GM23338 (cell line): ENCODE results near the gene HACD2. TPM values are rescaled to one million over a fixed set of nuclear protein-coding genes. Genes with fewer than 3 reads are reported as not detected.

ENCODE experiments used
- ATAC-seq: fragments of 200-7000 bp; cut with Tn5 transposase; 3 replicates; pipeline ENCODE4 v1.9.1; 2020
- DNase-seq: peaks from one replicate; pipeline ENCODE4 v3.0.0-alpha.2; 2015; ENCODE audit warnings: low spot score
- H2AFZ ChIP-seq: fragments of 200-600 bp; sonication (generic); 2 replicates; pipeline ENCODE4 v1.8.0; 2016; ENCODE audit warnings: antibody characterized with exemption, mild to moderate bottlenecking, moderate library complexity
- H3F3A ChIP-seq: fragments of 200-600 bp; sonication (generic); replicated peaks from 2 replicates; pipeline ENCODE4 v1.8.0; 2017; ENCODE audit warnings: antibody characterized with exemption, mixed run types, low read depth
- H3K27ac ChIP-seq: fragments of 200-600 bp; sonication (generic); 2 replicates; pipeline ENCODE4 v1.6.1; 2016; ENCODE audit warnings: low read depth
- H3K27me3 ChIP-seq: fragments of 200-600 bp; sonication (generic); 2 replicates; pipeline ENCODE4 v1.8.0; 2016; ENCODE audit warnings: mild to moderate bottlenecking, mixed run types, moderate library complexity; ENCODE audit not compliant: insufficient read depth
- H3K36me3 ChIP-seq: fragments of 200-600 bp; sonication (generic); 2 replicates; pipeline ENCODE4 v1.8.0; 2016; ENCODE audit warnings: mild to moderate bottlenecking; ENCODE audit not compliant: insufficient read depth
- H3K4me1 ChIP-seq: fragments of 200-600 bp; sonication (generic); 2 replicates; pipeline ENCODE4 v1.8.0; 2016; ENCODE audit warnings: mild to moderate bottlenecking, moderate library complexity; ENCODE audit not compliant: insufficient read depth
- H3K4me2 ChIP-seq: fragments of 200-600 bp; sonication (generic); 2 replicates; pipeline ENCODE4 v1.7.1; 2017; ENCODE audit warnings: mixed run types
- H3K4me3 ChIP-seq: fragments of 200-600 bp; sonication (generic); 2 replicates; pipeline ENCODE4 v1.6.1; 2016; ENCODE audit warnings: mixed run types
- H3K79me2 ChIP-seq: fragments of 200-600 bp; sonication (generic); replicated peaks from 2 replicates; pipeline ENCODE4 v1.8.0; 2017; ENCODE audit warnings: mild to moderate bottlenecking; ENCODE audit not compliant: insufficient read depth
- H3K9me2 ChIP-seq: fragments of 200-600 bp; sonication (generic); 2 replicates; pipeline ENCODE4 v1.8.0; 2017; ENCODE audit not compliant: insufficient read depth
- H4K20me1 ChIP-seq: fragments of 200-600 bp; sonication (generic); replicated peaks from 2 replicates; pipeline ENCODE4 v1.8.0; 2017; ENCODE audit warnings: mild to moderate bottlenecking; ENCODE audit not compliant: insufficient read depth
- H3K27ac Mint-ChIP-seq: 2 replicates; pipeline ENCODE4 v1.8.0; 2020; ENCODE audit warnings: inconsistent platforms, mild to moderate bottlenecking, moderate library complexity, mixed read lengths
- H3K27me3 Mint-ChIP-seq: 3 replicates; pipeline ENCODE4 v1.8.0; 2022; ENCODE audit warnings: low read depth, mild to moderate bottlenecking, moderate library complexity, mixed read lengths, inconsistent platforms; ENCODE audit not compliant: insufficient read depth, poor library complexity
- H3K36me3 Mint-ChIP-seq: 3 replicates; pipeline ENCODE4 v1.8.0; 2021; ENCODE audit warnings: low read depth, mild to moderate bottlenecking, inconsistent platforms, moderate library complexity, mixed read lengths
- H3K4me1 Mint-ChIP-seq: 3 replicates; pipeline ENCODE4 v1.8.0; 2020; ENCODE audit warnings: mild to moderate bottlenecking, inconsistent platforms, mixed read lengths
- H3K4me3 Mint-ChIP-seq: 3 replicates; pipeline ENCODE4 v1.8.0; 2021; ENCODE audit warnings: moderate library complexity, mild to moderate bottlenecking, inconsistent platforms, mixed read lengths
- H3K9me3 Mint-ChIP-seq: 3 replicates; pipeline ENCODE4 v1.8.0; 2020; ENCODE audit warnings: moderate library complexity, mild to moderate bottlenecking, inconsistent platforms, mixed read lengths
- CTCF ChIP-seq, 2 experiments: fragments of 200-600 bp in 1 of 2; sonication (generic) in 1 of 2; conservative IDR thresholded peaks; 2 replicates each; pipeline versions ENCODE4 v1.5.1 to v1.6.1; 2016 to 2017; ENCODE audit warnings: antibody characterized with exemption in 2 of 2, low read depth in 2 of 2, mild to moderate bottlenecking in 2 of 2, moderate library complexity in 1 of 2
- ETS1 ChIP-seq: IDR thresholded peaks from 2 replicates; pipeline ENCODE4 v1.6.1; 2016; ENCODE audit warnings: antibody characterized with exemption
- EZH2 ChIP-seq: fragments of 200-600 bp; sonication (generic); IDR thresholded peaks from one replicate; pipeline ENCODE4 v1.8.0; 2017; ENCODE audit warnings: antibody characterized with exemption, mild to moderate bottlenecking, low read depth; ENCODE audit not compliant: unreplicated experiment
- EZH2phosphoT487 ChIP-seq: fragments of 200-600 bp; sonication (generic); IDR thresholded peaks from one replicate; pipeline ENCODE4 v1.8.1; 2018; ENCODE audit warnings: antibody characterized with exemption; ENCODE audit not compliant: unreplicated experiment
- JUNB ChIP-seq: IDR thresholded peaks from one replicate; pipeline ENCODE4 v1.6.1; 2016; ENCODE audit warnings: antibody characterized with exemption; ENCODE audit not compliant: unreplicated experiment
- POLR2AphosphoS5 ChIP-seq: IDR thresholded peaks from 2 replicates; pipeline ENCODE4 v1.6.1; 2016; ENCODE audit warnings: antibody characterized with exemption, low read depth
- REST ChIP-seq: IDR thresholded peaks from one replicate; pipeline ENCODE4 v1.6.1; 2018; ENCODE audit warnings: antibody characterized with exemption; ENCODE audit not compliant: unreplicated experiment
- STAT1 ChIP-seq: IDR thresholded peaks from one replicate; pipeline ENCODE4 v1.6.1; 2016; ENCODE audit warnings: antibody characterized with exemption; ENCODE audit not compliant: unreplicated experiment
- ZNF114 ChIP-seq: fragments of 250-450 bp; sonication (Bioruptor Pico); IDR thresholded peaks from 2 replicates; pipeline ENCODE4 v1.5.0; 2020; ENCODE audit warnings: mild to moderate bottlenecking, moderate library complexity
- ZNF331 ChIP-seq: fragments of 250-450 bp; sonication (Bioruptor Pico); IDR thresholded peaks from 2 replicates; pipeline ENCODE4 v1.5.0; 2020; ENCODE audit warnings: low read depth, mild to moderate bottlenecking, moderate library complexity
- ZNF462 ChIP-seq: fragments of 250-450 bp; sonication (Bioruptor Pico); IDR thresholded peaks from 2 replicates; pipeline ENCODE4 v1.5.0; 2020; ENCODE audit warnings: mild to moderate bottlenecking, moderate library complexity
- polyA plus RNA-seq: library from polyadenylated mRNA; unstranded; fragments of >200 nt; fragmentation: Nextera tagmentation; extraction: Ambion mirVana; gene quantifications from 2 replicates; pipeline ENCODE4 v1.2.1, GENCODE V29; 2016
- total RNA-seq: library from RNA; depleted of rRNA; stranded (reverse); fragments of >200 nt; shearing (Covaris generic); gene quantifications from 2 replicates; pipeline ENCODE4 v1.2.3, GENCODE V29; 2014

The HACD2 gene
- total and polyA plus RNA-seq, 2 experiments from 2014 or later = 13.4 to 31.5 TPM

GRCh38 chr3:123511726-123512125, 73.1 kb downstream of the HACD2 start (continued):
- no peak for TF ChIP-seq ZNF462 (CRISPR knock-in tag)
- TF ChIP-seq POLR2AphosphoS5 = no peak
- no peak for TF ChIP-seq ETS1
- no peak for TF ChIP-seq EZH2
- no peak for TF ChIP-seq JUNB
- TF ChIP-seq EZH2phosphoT487 = no peak

- Histone ChIP-seq H3F3A (no peaks in the 10 kb centered on the region), H3K36me3 (no peaks in the 10 kb centered on the region), H3K79me2 (no peaks in the 10 kb centered on the region), H3K4me2 (no peak overlapping the region), H3K27ac (no peak overlapping the region), H3K4me1 (peaks cover 11% of the 10 kb centered on the region; the same call in 1 of the 2 replicates), H3K9me2 (no peaks in the 10 kb centered on the region), H4K20me1 (peaks cover 6% of the 10 kb centered on the region), H2AFZ (no peak overlapping the region), H3K4me3 (no peak overlapping the region), H3K27me3 (no peaks in the 10 kb centered on the region)
- Mint-ChIP-seq H3K27ac (no peak overlapping the region), H3K4me1 (peaks cover 9% of the 10 kb centered on the region), H3K36me3 (peaks cover 14% of the 10 kb centered on the region; the same call in 2 of the 3 replicates), H3K4me3 (no peak overlapping the region), H3K9me3 (no peaks in the 10 kb centered on the region), H3K27me3 (peaks cover 4% of the 10 kb centered on the region)
- TF ChIP-seq ZNF331 (no peak), POLR2AphosphoS5 (no peak), REST (no peak), JUNB (no peak), ZNF114 (CRISPR knock-in tag) (no peak), CTCF (conservative IDR thresholded peaks at IDR 0.05; ENCODE audit: low read depth in 2 of 2) (no peak), STAT1 (no peak)
- no peak for ATAC-seq
- DNase-seq = no peak
Observed at GRCh38 chr3:123511084-123511483, 73.8 kb downstream of the HACD2 start.
